ENCODE results near the gene EPB41L3.

GRCh38 chr18:5534845-5535244, 9.0 kb downstream of the EPB41L3 start:
- TF ChIP-seq EP300 (IDR thresholded peaks at IDR 0.05): no peak
- TF ChIP-seq CTCF (IDR thresholded peaks at IDR 0.05): no peak
- no peak for TF ChIP-seq POLR2AphosphoS5 (IDR thresholded peaks at IDR 0.05)

All from suprapubic skin (tissue), 4 donors.